Measurements from ENCODE around the gene EDEM2. TPM values are rescaled to one million over a fixed set of nuclear protein-coding genes. Genes with fewer than 3 reads are reported as not detected.
"Not testable (repeated sequence)": the region's sequence is repeated elsewhere in the genome, so short reads cannot be mapped to it uniquely, and the experiment has no call there.

The EDEM2 gene
- total and polyA plus RNA-seq, 2 donors (not counting 1 experiment from before 2014, with no cell fraction given) = 28.1 to 30.4 TPM

DNA sequence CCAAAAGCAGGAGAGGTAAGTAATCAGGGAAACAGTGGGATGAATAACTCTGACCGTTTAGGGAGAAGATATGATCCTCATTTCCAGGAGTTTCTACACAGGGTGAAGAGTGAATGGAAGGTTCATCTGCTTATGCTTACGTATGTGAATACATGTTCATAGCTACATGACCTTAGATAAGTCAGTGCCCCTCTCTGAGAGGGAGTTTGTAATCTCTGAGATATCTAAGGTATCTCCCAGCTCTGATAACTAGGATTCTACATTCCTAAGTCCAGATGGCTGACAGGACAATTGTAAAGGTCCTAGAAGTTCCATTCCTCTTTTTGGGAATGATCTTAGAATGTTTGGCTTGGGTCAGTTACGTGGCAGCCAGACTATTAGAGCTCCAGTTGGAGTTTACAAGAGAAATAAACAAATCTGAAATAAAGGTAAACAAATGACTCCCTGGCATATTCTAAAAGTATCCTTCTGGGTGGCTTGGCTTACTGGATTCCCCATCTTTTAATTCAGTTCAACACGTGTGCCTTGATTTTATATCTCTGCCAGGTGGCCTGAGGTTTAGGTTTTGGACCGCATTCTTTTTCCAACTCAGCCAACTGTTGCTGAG, 40.6 kb upstream of the EDEM2 start:
- ATAC-seq (ENCODE audit: low read depth) = no peak
- Histone ChIP-seq H3K4me3 (ENCODE audit: control extremely low read depth in 1 of 5, extremely low read depth in 1 of 5, insufficient read depth in 1 of 5, low read depth in 2 of 5, low read length in 4 of 5) (no peak overlapping the region), H3K36me3 (replicated peaks in 1 of 2; ENCODE audit: control extremely low read depth in 1 of 2, control insufficient read depth in 1 of 2, extremely low read depth in 1 of 2, insufficient read depth in 2 of 2, low read length in 1 of 2) (no peaks in the 10 kb centered on the region), H3K4me1 (ENCODE audit: control insufficient read depth in 2 of 2, insufficient read depth in 2 of 2, low read length in 2 of 2) (no peaks in the 10 kb centered on the region), H3K79me2 (ENCODE audit: control insufficient read depth, insufficient read depth, low read length) (no peaks in the 10 kb centered on the region), H3K27ac (ENCODE audit: low read length in 2 of 2) (no peak overlapping the region), H4K20me1 (ENCODE audit: control insufficient read depth, insufficient read depth, low read length, poor library complexity, severe bottlenecking) (no peaks in the 10 kb centered on the region), H3K9me3 (ENCODE audit: control extremely low read depth in 1 of 3, control insufficient read depth in 2 of 3, insufficient read depth in 1 of 3, low read length in 2 of 3) (no peaks in the 10 kb centered on the region), H3K4me2 (replicated peaks; ENCODE audit: low read depth, low read length, poor library complexity, severe bottlenecking) (no peak overlapping the region), H3K27me3 (replicated peaks in 1 of 4; ENCODE audit: control extremely low read depth in 1 of 4, control insufficient read depth in 3 of 4, insufficient read depth in 4 of 4, low read length in 3 of 4) (no peaks in the 10 kb centered on the region), H2AFZ (ENCODE audit: insufficient read depth, low read depth, low read length, poor library complexity, severe bottlenecking) (no peak overlapping the region), H3K9ac (ENCODE audit: low read length) (no peak overlapping the region)
- H3K4me3 Mint-ChIP-seq = no peak overlapping the region
- POLR2A ChIA-PET = no interaction called here
- CTCF ChIA-PET = no interaction called here
- 67% methylated on average over 1 of the region's 5 CpGs for WGBS (ENCODE audit: insufficient coverage)
- H3K4me1 Mint-ChIP-seq = no peaks in the 10 kb centered on the region
- H3K27me3 Mint-ChIP-seq = peaks cover 5% of the 10 kb centered on the region
- intact Hi-C loops (cut with micrococcal nuclease) = no loop called here
- TF ChIP-seq EZH2 (IDR thresholded peaks at IDR 0.05; ENCODE audit: borderline replicate concordance, insufficient read depth, low read depth, low read length, poor library complexity, severe bottlenecking) = no peak
- TF ChIP-seq, protein P1, sequence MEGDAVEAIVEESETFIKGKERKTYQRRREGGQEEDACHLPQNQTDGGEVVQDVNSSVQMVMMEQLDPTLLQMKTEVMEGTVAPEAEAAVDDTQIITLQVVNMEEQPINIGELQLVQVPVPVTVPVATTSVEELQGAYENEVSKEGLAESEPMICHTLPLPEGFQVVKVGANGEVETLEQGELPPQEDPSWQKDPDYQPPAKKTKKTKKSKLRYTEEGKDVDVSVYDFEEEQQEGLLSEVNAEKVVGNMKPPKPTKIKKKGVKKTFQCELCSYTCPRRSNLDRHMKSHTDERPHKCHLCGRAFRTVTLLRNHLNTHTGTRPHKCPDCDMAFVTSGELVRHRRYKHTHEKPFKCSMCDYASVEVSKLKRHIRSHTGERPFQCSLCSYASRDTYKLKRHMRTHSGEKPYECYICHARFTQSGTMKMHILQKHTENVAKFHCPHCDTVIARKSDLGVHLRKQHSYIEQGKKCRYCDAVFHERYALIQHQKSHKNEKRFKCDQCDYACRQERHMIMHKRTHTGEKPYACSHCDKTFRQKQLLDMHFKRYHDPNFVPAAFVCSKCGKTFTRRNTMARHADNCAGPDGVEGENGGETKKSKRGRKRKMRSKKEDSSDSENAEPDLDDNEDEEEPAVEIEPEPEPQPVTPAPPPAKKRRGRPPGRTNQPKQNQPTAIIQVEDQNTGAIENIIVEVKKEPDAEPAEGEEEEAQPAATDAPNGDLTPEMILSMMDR (IDR thresholded peaks at IDR 0.05) = no peak
- no peak for DNase-seq
- H3K9me3 Mint-ChIP-seq (ENCODE audit: insufficient read depth) = no peaks in the 10 kb centered on the region
- H3K27ac Mint-ChIP-seq = no peak overlapping the region

DNA sequence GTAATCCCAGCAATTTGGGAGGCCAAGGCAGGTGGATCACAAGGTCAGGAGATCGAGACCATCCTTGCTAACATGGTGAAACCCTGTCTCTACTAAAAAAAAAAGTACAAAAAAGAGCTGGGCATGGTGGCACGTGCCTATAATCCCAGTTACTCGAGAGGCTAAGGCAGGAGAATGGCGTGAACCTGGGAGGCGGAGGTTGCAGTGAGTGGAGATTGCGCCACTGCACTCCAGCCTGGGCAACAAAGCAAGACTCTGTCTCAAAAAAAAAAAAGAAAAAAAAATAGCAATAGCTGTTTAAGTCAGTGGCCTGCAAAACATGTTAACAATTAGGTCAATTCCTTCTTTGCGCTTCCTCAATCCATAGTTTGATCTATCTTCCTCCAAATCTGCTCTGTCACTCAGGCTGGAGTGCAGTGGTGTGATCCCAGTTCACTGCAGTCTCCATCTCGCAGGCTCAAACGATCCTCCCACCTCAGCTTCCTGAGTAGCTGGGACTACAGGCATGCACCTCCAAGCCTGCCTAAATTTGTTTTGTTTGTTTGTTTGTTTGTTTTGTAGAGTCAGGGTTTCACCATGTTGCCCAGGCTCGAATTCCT, 39.7 kb upstream of the EDEM2 start:
- not testable (repeated sequence) for H3K27me3 ChIP-seq (replicated peaks in 1 of 4; ENCODE audit: control extremely low read depth in 1 of 4, control insufficient read depth in 3 of 4, insufficient read depth in 4 of 4, low read length in 3 of 4); H3K27ac Mint-ChIP-seq; H3K4me3 Mint-ChIP-seq

More for the DNA sequence above, 39.7 kb upstream of the EDEM2 start:
- H3K9me3 Mint-ChIP-seq (ENCODE audit: insufficient read depth); H3K36me3 ChIP-seq (replicated peaks in 1 of 2; ENCODE audit: control extremely low read depth in 1 of 2, control insufficient read depth in 1 of 2, extremely low read depth in 1 of 2, insufficient read depth in 2 of 2, low read length in 1 of 2); H3K4me1 Mint-ChIP-seq; intact Hi-C loops (cut with micrococcal nuclease); H3K4me2 ChIP-seq (replicated peaks; ENCODE audit: low read depth, low read length, poor library complexity, severe bottlenecking); H3K4me3 ChIP-seq (ENCODE audit: control extremely low read depth in 1 of 5, extremely low read depth in 1 of 5, insufficient read depth in 1 of 5, low read depth in 2 of 5, low read length in 4 of 5); H3K9ac ChIP-seq (ENCODE audit: low read length); ATAC-seq (ENCODE audit: low read depth); H3K4me1 ChIP-seq (ENCODE audit: control insufficient read depth in 2 of 2, insufficient read depth in 2 of 2, low read length in 2 of 2); H3K27ac ChIP-seq (ENCODE audit: low read length in 2 of 2); H3K79me2 ChIP-seq (ENCODE audit: control insufficient read depth, insufficient read depth, low read length); H3K27me3 Mint-ChIP-seq; DNase-seq; H4K20me1 ChIP-seq (ENCODE audit: control insufficient read depth, insufficient read depth, low read length, poor library complexity, severe bottlenecking); H2AFZ ChIP-seq (ENCODE audit: insufficient read depth, low read depth, low read length, poor library complexity, severe bottlenecking); H3K9me3 ChIP-seq (ENCODE audit: control extremely low read depth in 1 of 3, control insufficient read depth in 2 of 3, insufficient read depth in 1 of 3, low read length in 2 of 3): not testable (repeated sequence)
- POLR2A ChIA-PET = interaction anchor here (0.8 kb wide), 1 partner anchor 49 kb away, joined by 6 read pairs; no protein-coding TSS in a partner anchor
- CTCF ChIA-PET = interaction anchor here (0.6 kb wide), 1 partner anchor 11 kb away, joined by 3 read pairs; no protein-coding TSS in a partner anchor
- WGBS (ENCODE audit: insufficient coverage) = 83% methylated on average over 6 of the region's 10 CpGs
